ENCODE measurements around the gene FAM110A. TPM values are rescaled to one million over a fixed set of nuclear protein-coding genes. Genes with fewer than 3 reads are reported as not detected.

The FAM110A gene
- total and polyA plus RNA-seq, 9 of the 15 experiments (the other 6 are each of a cell fraction or from before 2014, with no cell fraction given) = 0.73 to 15.5 (median 3.6) TPM

GRCh38 chr20:854601-855000 lies 21.1 kb downstream of the FAM110A start (continued):
- no peak for TF ChIP-seq ZNF644 (tag; IDR thresholded peaks at IDR 0.05; ENCODE audit: low read depth)
- TF ChIP-seq CREBBP (IDR thresholded peaks at IDR 0.05; ENCODE audit: low read depth, low read length) = no peak

GRCh38 chr20:855466-856360 lies 22.2 kb downstream of the FAM110A start:
- in situ Hi-C loops (cut with MboI) = no loop called here
- no peak overlapping the region for H3K4me3 ChIP-seq

More at GRCh38 chr20:855466-856360, 22.2 kb downstream of the FAM110A start:
- FAIRE-seq (no peak), DNase-seq (ENCODE audit: extremely low read depth in 1 of 4, low spot score in 3 of 4) (no peak), ATAC-seq (no peak)
- Histone ChIP-seq H3K79me2 (ENCODE audit: control insufficient read depth, insufficient read depth, low read length) (no peaks in the 10 kb centered on the region), H3K9me1 (ENCODE audit: control insufficient read depth, insufficient read depth, low read length) (no peaks in the 10 kb centered on the region), H3K4me1 (replicated peaks in 1 of 2; ENCODE audit: control insufficient read depth in 2 of 2, insufficient read depth in 2 of 2, low read length in 2 of 2) (peaks cover 0 to 3% of the 10 kb centered on the region in 2 experiments; a peak in 2 of 5 replicates), H2AFZ (ENCODE audit: low read depth, low read length) (no peak overlapping the region), H3K36me3 (ENCODE audit: control insufficient read depth, insufficient read depth, low read length) (no peaks in the 10 kb centered on the region), H3K9me3 (replicated peaks; ENCODE audit: control insufficient read depth, insufficient read depth, low read depth, low read length) (no peaks in the 10 kb centered on the region), H3K9ac (ENCODE audit: insufficient read depth in 1 of 2, low read depth in 2 of 2, low read length in 2 of 2) (no peak overlapping the region), H3K27ac (ENCODE audit: extremely low read depth, low read depth, low read length) (no peak overlapping the region), H3K27me3 (ENCODE audit: control insufficient read depth in 2 of 2, insufficient read depth in 2 of 2, low read length in 2 of 2) (no peaks in the 10 kb centered on the region), H3K4me2 (ENCODE audit: insufficient read depth, low read length) (no peak overlapping the region), H4K20me1 (replicated peaks; ENCODE audit: control insufficient read depth, insufficient read depth, low read length) (no peaks in the 10 kb centered on the region)
- POLR2A ChIA-PET = no interaction called here
- WGBS (ENCODE audit: insufficient coverage, low coverage, missing lambda C conversion rate) = 58% methylated on average over 9 of the region's 11 CpGs
- intact Hi-C loops (cut with micrococcal nuclease) = no loop called here
- BruUV-seq (replicated peaks) = no TSS peak
- no peak for TF ChIP-seq POLR2G (IDR thresholded peaks at IDR 0.05; ENCODE audit: low read depth, low read length)
- TF ChIP-seq NFRKB (IDR thresholded peaks at IDR 0.05; ENCODE audit: low read depth) = no peak
- no peak for TF ChIP-seq MTA1 (IDR thresholded peaks at IDR 0.05; ENCODE audit: borderline replicate concordance)
- no peak for TF ChIP-seq PRMT5 (CRISPR knock-in tag; IDR thresholded peaks at IDR 0.05)
- no peak for TF ChIP-seq SREBF2 (CRISPR knock-in tag; IDR thresholded peaks at IDR 0.05)
- no peak for TF ChIP-seq CCNT2 (IDR thresholded peaks at IDR 0.05; ENCODE audit: borderline replicate concordance, extremely low read depth, insufficient read length, low read depth, low read length)
- CTCF ChIA-PET (ENCODE audit: low intra/inter-chr PET ratio) = no interaction called here
